ENCODE results near the gene TNNI2. TPM values are rescaled to one million over a fixed set of nuclear protein-coding genes. Genes with fewer than 3 reads are reported as not detected.
"Not testable (repeated sequence)": the region's sequence is repeated elsewhere in the genome, so short reads cannot be mapped to it uniquely, and the experiment has no call there.

Gene TNNI2
- total RNA-seq, 4 donors from 2014 or later = 1.0 TPM; not detected in 3

GRCh38 chr11:1810761-1811160 is 28.0 kb upstream of the TNNI2 start:
- no peak for ATAC-seq
- no peaks in the 10 kb centered on the region for H3K36me3 ChIP-seq
- 68 to 75% methylated on average over 9 to 10 of the region's 10 CpGs for WGBS, 2 donors (ENCODE audit: low coverage in 1 of 2)
- H3K4me1 ChIP-seq = no peaks in the 10 kb centered on the region
- peaks cover 0 to 9% (median 0%) of the 10 kb centered on the region in 3 donors for H3K9me3 ChIP-seq
- no peak overlapping the region for H3K27ac ChIP-seq
- H3K27me3 ChIP-seq = peaks cover 54% of the 10 kb centered on the region
- no peak for TF ChIP-seq POLR2A (IDR thresholded peaks at IDR 0.05)
- no peak for TF ChIP-seq POLR2AphosphoS5 (IDR thresholded peaks at IDR 0.05)
- no peak for TF ChIP-seq CTCF (IDR thresholded peaks at IDR 0.05)
- no peak for TF ChIP-seq EP300 (IDR thresholded peaks at IDR 0.05)
- no peak overlapping the region for H3K4me3 ChIP-seq

- 80 to 88% methylated on average over 5 of the region's 5 CpGs for WGBS, 2 donors (ENCODE audit: low coverage in 1 of 2)
- H3K27me3 ChIP-seq = peaks cover 51% of the 10 kb centered on the region
- H3K27ac ChIP-seq = no peak overlapping the region
- no peak overlapping the region for H3K4me3 ChIP-seq
- no peaks in the 10 kb centered on the region for H3K36me3 ChIP-seq
- no peak for TF ChIP-seq POLR2A (IDR thresholded peaks at IDR 0.05)
- no peak for TF ChIP-seq POLR2AphosphoS5 (IDR thresholded peaks at IDR 0.05)
- TF ChIP-seq CTCF (IDR thresholded peaks at IDR 0.05) = no peak
- no peak for TF ChIP-seq EP300 (IDR thresholded peaks at IDR 0.05)
- ATAC-seq = no peak
- H3K9me3 ChIP-seq = peaks cover 0 to 9% (median 0%) of the 10 kb centered on the region in 3 donors
- no peaks in the 10 kb centered on the region for H3K4me1 ChIP-seq
These were observed 26.5 kb upstream of the TNNI2 start for GRCh38 chr11:1812274-1812673.

DNA sequence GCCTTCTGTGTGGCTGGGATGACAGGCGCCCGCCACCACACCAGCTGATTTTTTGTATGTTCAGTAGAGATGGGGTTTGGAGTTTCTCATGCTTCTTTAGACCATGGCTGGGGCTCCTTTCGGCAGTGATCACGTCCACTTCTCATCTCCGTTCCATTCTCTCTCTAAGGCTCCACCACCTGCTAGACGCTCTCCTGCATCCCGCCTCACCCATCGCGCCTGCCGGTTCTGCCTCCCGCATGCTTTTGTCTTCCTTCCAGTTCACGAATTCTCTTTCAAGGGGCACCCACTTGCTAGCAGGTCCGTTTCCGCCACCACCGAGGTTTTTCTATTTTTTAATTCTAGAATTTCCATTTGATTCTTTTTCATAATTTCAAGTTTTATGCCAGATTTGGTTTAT is 26.0 kb upstream of the TNNI2 start:
- Histone ChIP-seq H3K4me1 (no peaks in the 10 kb centered on the region), H3K9me3 (peaks cover 0 to 14% (median 0%) of the 10 kb centered on the region in 3 donors), H3K36me3 (no peaks in the 10 kb centered on the region), H3K4me3 (no peak overlapping the region), H3K27me3 (peaks cover 51% of the 10 kb centered on the region), H3K27ac (no peak overlapping the region)
- ATAC-seq = no peak
- 85 to 94% methylated on average over 12 to 15 of the region's 15 CpGs for WGBS, 2 donors (ENCODE audit: low coverage in 1 of 2)
- no peak for TF ChIP-seq CTCF (IDR thresholded peaks at IDR 0.05)
- TF ChIP-seq EP300 (IDR thresholded peaks at IDR 0.05) = no peak
- TF ChIP-seq POLR2A (IDR thresholded peaks at IDR 0.05) = no peak
- no peak for TF ChIP-seq POLR2AphosphoS5 (IDR thresholded peaks at IDR 0.05)

GRCh38 chr11:1813356-1813755 is 25.4 kb upstream of the TNNI2 start:
- not testable (repeated sequence) for ATAC-seq, H3K4me3 ChIP-seq
- WGBS, 2 donors (ENCODE audit: low coverage in 1 of 2) = 74 to 88% methylated on average over 4 to 9 of the region's 9 CpGs

GRCh38 chr11:1814691-1815090 is 24.1 kb upstream of the TNNI2 start:
- Histone ChIP-seq H3K27ac (no peak overlapping the region), H3K36me3 (no peaks in the 10 kb centered on the region), H3K4me3 (no peak overlapping the region), H3K27me3 (peaks cover 43% of the 10 kb centered on the region), H3K4me1 (no peaks in the 10 kb centered on the region), H3K9me3 (peaks cover 0 to 33% (median 0%) of the 10 kb centered on the region in 3 donors)
- TF ChIP-seq POLR2A (IDR thresholded peaks at IDR 0.05) (no peak), POLR2AphosphoS5 (IDR thresholded peaks at IDR 0.05) (no peak)
- WGBS, 2 donors (ENCODE audit: low coverage in 1 of 2) = 71% methylated on average over 7 of the region's 10 CpGs; no CpG with 5 or more reads in 1 of the 2 donors
- ATAC-seq = no peak

More at GRCh38 chr11:1813356-1813755, 25.4 kb upstream of the TNNI2 start:
- H3K36me3 ChIP-seq, H3K27ac ChIP-seq, H3K4me1 ChIP-seq: not testable (repeated sequence)
- Histone ChIP-seq H3K27me3 (peaks cover 51% of the 10 kb centered on the region), H3K9me3 (peaks cover 0 to 20% (median 0%) of the 10 kb centered on the region in 3 donors)

DNA sequence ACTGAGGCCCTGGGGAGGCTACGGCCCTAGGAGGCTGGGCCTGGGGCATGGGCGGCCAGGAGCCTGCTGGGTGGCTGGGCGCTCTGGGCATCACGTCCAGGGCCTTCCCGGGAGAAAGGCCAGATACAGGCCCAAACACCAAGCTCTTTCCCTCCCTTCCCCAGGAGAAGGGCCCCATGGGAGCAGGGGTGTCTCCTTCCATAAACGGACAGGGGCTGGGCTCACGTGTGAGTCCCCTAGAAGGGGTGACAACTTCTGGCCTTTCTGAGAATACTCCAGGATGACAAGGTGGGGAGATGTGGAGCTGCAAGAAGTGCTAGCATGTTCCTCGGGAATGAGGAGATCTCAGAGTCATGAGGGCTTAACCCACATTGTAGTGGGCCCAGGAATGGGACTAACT is 23.5 kb upstream of the TNNI2 start:
- WGBS, 2 donors (ENCODE audit: low coverage in 1 of 2) = no CpG with 5 or more reads among the region's 8 CpGs
- Histone ChIP-seq H3K27me3 (peaks cover 43% of the 10 kb centered on the region), H3K9me3 (peaks cover 0 to 37% (median 0%) of the 10 kb centered on the region in 3 donors)

More for the DNA sequence above, 23.5 kb upstream of the TNNI2 start:
- TF ChIP-seq POLR2AphosphoS5 (IDR thresholded peaks at IDR 0.05) (no peak), EP300 (IDR thresholded peaks at IDR 0.05) (no peak), POLR2A (IDR thresholded peaks at IDR 0.05) (no peak), CTCF (IDR thresholded peaks at IDR 0.05) (no peak)
- no peak overlapping the region for H3K27ac ChIP-seq
- H3K4me3 ChIP-seq = no peak overlapping the region
- no peak for ATAC-seq
- H3K4me1 ChIP-seq = no peaks in the 10 kb centered on the region
- no peaks in the 10 kb centered on the region for H3K36me3 ChIP-seq

Measured in gastroesophageal sphincter (tissue), 4 donors.